H1 (cell line): ENCODE measurements around the gene DNAAF8. TPM values are rescaled to one million over a fixed set of nuclear protein-coding genes. Genes with fewer than 3 reads are reported as not detected.

Source experiments
- CTCF ChIA-PET: fragments of 300-600 bp; sonication (Branson Sonifier 250); formaldehyde crosslinking; loops from one replicate; lab custom pipeline; 2021; ENCODE audit not compliant: partially characterized antibody; lab: Charles Lee
- POLR2A ChIA-PET: fragments of 300-600 bp; sonication (Branson Sonifier 250); formaldehyde crosslinking; loops from one replicate; lab custom pipeline; 2021; ENCODE audit warnings: inconsistent platforms; ENCODE audit not compliant: partially characterized antibody; lab: Charles Lee
- DNase-seq, 2 experiments: peaks; one replicate each; pipeline versions ENCODE4 v3.0.0 to v3.0.0-alpha.2; 2010 to 2022; ENCODE audit warnings: low spot score in 2 of 2, low read depth in 1 of 2, mixed read lengths in 1 of 2
- FAIRE-seq: peaks from 2 replicates; lab custom pipeline; 2011; peaks lifted over from hg19 to GRCh38; lab: Jason Lieb, UNC
- H2AFZ ChIP-seq: 2 replicates; pipeline ENCODE4 v1.8.1; 2012; ENCODE audit warnings: low read length, inconsistent platforms
- H2AK5ac ChIP-seq: 2 replicates; pipeline ENCODE4 v1.6.1; 2013; ENCODE audit warnings: low read depth, low read length
- H2BK120ac ChIP-seq: replicated peaks from 2 replicates; pipeline ENCODE3; 2013; ENCODE audit warnings: low read depth, low read length, inconsistent platforms
- H2BK12ac ChIP-seq: 2 replicates; pipeline ENCODE4 v1.6.1; 2013; ENCODE audit warnings: low read depth, low read length
- H2BK15ac ChIP-seq: 2 replicates; pipeline ENCODE4 v1.6.1; 2013; ENCODE audit warnings: low read length
- H2BK20ac ChIP-seq: 2 replicates; pipeline ENCODE4 v1.6.1; 2013; ENCODE audit warnings: low read length
- H2BK5ac ChIP-seq: 2 replicates; pipeline ENCODE4 v1.6.1; 2013; ENCODE audit warnings: low read depth, low read length
- H3K14ac ChIP-seq: 2 replicates; pipeline ENCODE4 v1.6.1; 2013; ENCODE audit warnings: inconsistent platforms; ENCODE audit not compliant: insufficient read length
- H3K18ac ChIP-seq: 2 replicates; pipeline ENCODE4 v1.6.1; 2013; ENCODE audit warnings: low read length; ENCODE audit errors: extremely low read depth
- H3K23ac ChIP-seq: 2 replicates; pipeline ENCODE4 v1.6.1; 2013; ENCODE audit warnings: inconsistent platforms; ENCODE audit not compliant: insufficient read length
- H3K23me2 ChIP-seq: 2 replicates; pipeline ENCODE4 v1.6.1; 2013; ENCODE audit warnings: low read depth, low read length
- H3K27ac ChIP-seq: 2 replicates; pipeline ENCODE4 v1.6.1; 2011; ENCODE audit warnings: low read depth, low read length, inconsistent platforms
- H3K27me3 ChIP-seq, 4 experiments: replicated peaks in 1 of 4; 1 replicate in 1 of 4; 2 replicates in 3 of 4; pipeline versions ENCODE4 v1.6.1 to v1.8.1; 2011 to 2013; ENCODE audit warnings: low read length in 3 of 4, mild to moderate bottlenecking in 3 of 4, inconsistent platforms in 2 of 4, mixed read lengths in 2 of 4, moderate library complexity in 1 of 4; ENCODE audit not compliant: control insufficient read depth in 3 of 4, insufficient read depth in 3 of 4; ENCODE audit errors: extremely low read depth in 1 of 4
- H3K36me3 ChIP-seq, 4 experiments: 2 replicates each; pipeline versions ENCODE4 v1.6.1 to v1.8.1; 2011 to 2013; ENCODE audit warnings: mild to moderate bottlenecking in 4 of 4, low read length in 3 of 4, moderate library complexity in 2 of 4, control low read depth in 1 of 4, inconsistent platforms in 1 of 4; ENCODE audit not compliant: insufficient read depth in 4 of 4, control insufficient read depth in 2 of 4
- H3K4ac ChIP-seq: replicated peaks from 2 replicates; pipeline ENCODE3; 2013; ENCODE audit warnings: low read length, low read depth, mixed read lengths, inconsistent platforms; ENCODE audit not compliant: insufficient read length
- H3K4me1 ChIP-seq, 4 experiments: replicated peaks in 1 of 4; 1 replicate in 1 of 4; 2 replicates in 3 of 4; pipeline versions ENCODE4 v1.6.1 to v1.8.1; 2011 to 2013; ENCODE audit warnings: low read length in 3 of 4, inconsistent platforms in 2 of 4, mixed read lengths in 1 of 4; ENCODE audit not compliant: insufficient read depth in 4 of 4, control insufficient read depth in 3 of 4
- H3K4me2 ChIP-seq, 2 experiments: 2 replicates each; pipeline versions ENCODE4 v1.6.1 to v1.8.1; 2011 to 2013; ENCODE audit warnings: low read depth in 2 of 2, low read length in 2 of 2, control low read depth in 1 of 2, inconsistent platforms in 1 of 2, mild to moderate bottlenecking in 1 of 2; ENCODE audit not compliant: insufficient read depth in 1 of 2
- H3K4me3 ChIP-seq, 4 experiments: fragments of 200-600, 300-600 bp in 1 of 4; sonication (generic), shearing (Covaris generic), sonication (Bioruptor Twin) in 1 of 4; 2 replicates each; pipeline versions ENCODE4 v1.5.1 to v1.8.1; 2011 to 2016; ENCODE audit warnings: low read length in 4 of 4, low read depth in 3 of 4, control low read depth in 2 of 4, inconsistent platforms in 2 of 4, mild to moderate bottlenecking in 2 of 4, mixed read lengths in 1 of 4, moderate library complexity in 1 of 4; ENCODE audit not compliant: insufficient read depth in 2 of 4; ENCODE audit errors: extremely low read depth in 1 of 4
- H3K56ac ChIP-seq: replicated peaks from 2 replicates; pipeline ENCODE3; 2013; ENCODE audit warnings: low read depth, mild to moderate bottlenecking, mixed read lengths, low read length, inconsistent platforms; ENCODE audit not compliant: insufficient read length
- H3K79me1 ChIP-seq: 2 replicates; pipeline ENCODE4 v1.6.1; 2013; ENCODE audit warnings: low read depth, low read length, control low read depth
- H3K79me2 ChIP-seq, 2 experiments: 2 replicates each; pipeline versions ENCODE4 v1.6.1 to v1.8.1; 2012 to 2013; ENCODE audit warnings: low read length in 2 of 2, mild to moderate bottlenecking in 2 of 2, inconsistent platforms in 1 of 2; ENCODE audit not compliant: insufficient read depth in 2 of 2, control insufficient read depth in 1 of 2
- H3K9ac ChIP-seq, 4 experiments: replicated peaks in 1 of 4; 1 replicate in 1 of 4; 2 replicates in 3 of 4; pipeline versions ENCODE4 v1.6.1 to v1.8.1; 2011 to 2013; ENCODE audit warnings: low read depth in 3 of 4, low read length in 3 of 4, control low read depth in 2 of 4, mild to moderate bottlenecking in 2 of 4, moderate library complexity in 2 of 4, inconsistent platforms in 1 of 4; ENCODE audit errors: extremely low read depth in 1 of 4
- H3K9me3 ChIP-seq, 2 experiments: 2 replicates each; pipeline versions ENCODE4 v1.6.1 to v1.8.1; 2012 to 2013; ENCODE audit warnings: mild to moderate bottlenecking in 2 of 2, moderate library complexity in 2 of 2, control low read depth in 1 of 2, inconsistent platforms in 1 of 2, low read depth in 1 of 2, low read length in 1 of 2, mixed read lengths in 1 of 2; ENCODE audit not compliant: insufficient read depth in 2 of 2
- H4K20me1 ChIP-seq, 2 experiments: replicated peaks in 1 of 2; 2 replicates each; pipeline versions ENCODE3 to v1.8.1; 2011 to 2013; ENCODE audit warnings: inconsistent platforms in 2 of 2, low read length in 2 of 2, mild to moderate bottlenecking in 1 of 2; ENCODE audit not compliant: insufficient read depth in 2 of 2, control insufficient read depth in 1 of 2
- H4K5ac ChIP-seq: 2 replicates; pipeline ENCODE4 v1.6.1; 2013; ENCODE audit warnings: low read length, low read depth, mixed read lengths, inconsistent platforms; ENCODE audit not compliant: insufficient read length
- H4K8ac ChIP-seq: 2 replicates; pipeline ENCODE4 v1.8.0; 2013; ENCODE audit warnings: mild to moderate bottlenecking, moderate library complexity, low read length, inconsistent platforms; ENCODE audit not compliant: insufficient read depth; ENCODE audit errors: extremely low read depth
- H4K91ac ChIP-seq: replicated peaks from 2 replicates; pipeline ENCODE3; 2013; ENCODE audit warnings: low read length, mixed read lengths, inconsistent platforms; ENCODE audit not compliant: insufficient read length
- BCL11A ChIP-seq, 2 experiments: IDR thresholded peaks; one replicate each; pipeline ENCODE4 v1.6.1; 2011; ENCODE audit warnings: low read depth in 2 of 2, low read length in 2 of 2, mild to moderate bottlenecking in 2 of 2
- CBX5 ChIP-seq: fragments of 300-800, 300-1000 bp; sonication (generic); IDR thresholded peaks from 2 replicates; pipeline ENCODE4 v1.7.1; 2016; ENCODE audit warnings: antibody characterized with exemption, low read length, low read depth
- E2F6 ChIP-seq: IDR thresholded peaks from 2 replicates; pipeline ENCODE4 v1.6.1; 2012; ENCODE audit warnings: inconsistent platforms
- EP300 ChIP-seq, 2 experiments: IDR thresholded peaks; 1 replicate in 1 of 2; 2 replicates in 1 of 2; pipeline ENCODE4 v1.6.1; 2011 to 2012; ENCODE audit warnings: low read depth in 2 of 2, low read length in 2 of 2, mild to moderate bottlenecking in 2 of 2, borderline replicate concordance in 1 of 2, inconsistent platforms in 1 of 2, moderate library complexity in 1 of 2
- GABPA ChIP-seq: IDR thresholded peaks from 2 replicates; pipeline ENCODE4 v1.6.1; 2011; ENCODE audit warnings: mild to moderate bottlenecking, low read length, moderate library complexity, borderline replicate concordance; ENCODE audit not compliant: insufficient read depth
- KDM4A ChIP-seq: IDR thresholded peaks from one replicate; pipeline ENCODE4 v1.7.1; 2012; ENCODE audit warnings: low read depth, mild to moderate bottlenecking, moderate library complexity, low read length, inconsistent platforms; ENCODE audit not compliant: severe bottlenecking
- KDM5A ChIP-seq: fragments of 200-600 bp; IDR thresholded peaks from 2 replicates; pipeline ENCODE4 v1.7.1; 2012; ENCODE audit warnings: mild to moderate bottlenecking, low read length, inconsistent platforms, mixed read lengths
- POU5F1 ChIP-seq: IDR thresholded peaks from 2 replicates; pipeline ENCODE4 v1.6.1; 2011; ENCODE audit warnings: low read depth, mild to moderate bottlenecking, low read length, moderate library complexity
- SP2 ChIP-seq: IDR thresholded peaks from 2 replicates; pipeline ENCODE4 v1.6.1; 2012; ENCODE audit warnings: mild to moderate bottlenecking, low read length, inconsistent platforms
- SP4 ChIP-seq: IDR thresholded peaks from 2 replicates; pipeline ENCODE4 v1.6.1; 2012; ENCODE audit warnings: low read length, inconsistent platforms
- SRF ChIP-seq: IDR thresholded peaks from 2 replicates; pipeline ENCODE4 v1.6.1; 2011; ENCODE audit warnings: mild to moderate bottlenecking, low read depth, low read length, moderate library complexity
- USF2 ChIP-seq: IDR thresholded peaks from 2 replicates; pipeline ENCODE4 v1.6.1; 2011; ENCODE audit warnings: low read length, improper control_type of control experiment
- WGBS, 2 experiments: shearing (Covaris generic) in 1 of 2; methylation state at CpG; one replicate each; pipeline versions ENCODE4 v1.1.6 to v1.1.7; 2013 to 2015; ENCODE audit warnings: low lambda C conversion rate in 2 of 2, mixed read lengths in 2 of 2, inconsistent platforms in 1 of 2, low coverage in 1 of 2, missing lambda C conversion rate in 1 of 2; ENCODE audit not compliant: insufficient replicate concordance in 2 of 2, insufficient coverage in 1 of 2, insufficient read length in 1 of 2; ENCODE audit errors: extremely low coverage in 1 of 2, missing lambda C conversion rate in 1 of 2; 5-methylcytosine and 5-hydroxymethylcytosine counted together
- polyA plus RNA-seq, 7 experiments: library from polyadenylated mRNA; depleted of rRNA in 3 of 7; stranded (reverse) in 5 of 7; unstranded in 2 of 7; fragments of >200 nt in 5 of 7; fragments of 200-250 nt in 2 of 7; gene quantifications; 1 replicate in 5 of 7; 2 replicates in 1 of 7; 4 replicates in 1 of 7; pipeline versions ENCODE4 v1.2.1 to v1.2.3, GENCODE V29; 2011 to 2013; ENCODE audit warnings: missing spikeins in 2 of 7, mixed read lengths in 2 of 7
- total RNA-seq: library from RNA; stranded (reverse); fragmentation: NEBNext Ultra II Directional; extraction: Animal tissue kit (Norgen Biotek cat#: 25700); gene quantifications from 2 replicates; pipeline ENCODE4 v1.2.1, GENCODE V29; 2021

Gene DNAAF8
- total and polyA plus RNA-seq, 2 of the 8 experiments (the other 6 are each of a cell fraction or from before 2014, with no cell fraction given) = 0.39 TPM; not detected in 1

- peaks cover 0 to 7% of the 10 kb centered on the region in 2 experiments for H4K20me1 ChIP-seq
- no peak overlapping the region for H4K5ac ChIP-seq
- no peaks in the 10 kb centered on the region for H3K23me2 ChIP-seq
- H3K79me1 ChIP-seq = no peaks in the 10 kb centered on the region
- no peak overlapping the region for H2AK5ac ChIP-seq
- no peak overlapping the region for H2BK5ac ChIP-seq
- H3K23ac ChIP-seq = no peak overlapping the region
- no peak overlapping the region for H3K4me3 ChIP-seq
- CTCF ChIA-PET = interaction anchor here (0.5 to 1.9 kb wide), 5 partner anchors 15 to 168 kb away, joined by 3 to 10 read pairs (median 5); no protein-coding TSS in a partner anchor
- no peak overlapping the region for H3K9ac ChIP-seq
- H4K91ac ChIP-seq = no peak overlapping the region
- H3K36me3 ChIP-seq = peaks cover 2 to 18% (median 7%) of the 10 kb centered on the region in 4 experiments; a peak in 5 of 8 replicates
- H3K18ac ChIP-seq = no peak overlapping the region
- H2BK120ac ChIP-seq = no peak overlapping the region
- no peak overlapping the region for H3K27ac ChIP-seq
- POLR2A ChIA-PET = interaction anchor here (1.1 to 1.3 kb wide), 2 partner anchors 8 to 44 kb away, joined by 3 to 6 read pairs; partner anchors contain the start of gene NUDT16L1
- H3K9me3 ChIP-seq = no peaks in the 10 kb centered on the region
- FAIRE-seq (no peak), DNase-seq (no peak)
- no peaks in the 10 kb centered on the region for H3K79me2 ChIP-seq
- H3K4ac ChIP-seq = no peak overlapping the region
- no peak overlapping the region for H2BK20ac ChIP-seq
- no peak overlapping the region for H2AFZ ChIP-seq
- H2BK12ac ChIP-seq = no peak overlapping the region
- no peak overlapping the region for H3K14ac ChIP-seq
- no peak overlapping the region for H3K4me2 ChIP-seq
- no peaks in the 10 kb centered on the region for H3K4me1 ChIP-seq
- WGBS, 2 experiments = 93% methylated on average over 13 of the region's 13 CpGs; no CpG with 5 or more reads in 1 of the 2 experiments
- no peak overlapping the region for H3K56ac ChIP-seq
- no peak overlapping the region; the same call in 1 of the 2 replicates for H4K8ac ChIP-seq
- H3K27me3 ChIP-seq = no peaks in the 10 kb centered on the region
- H2BK15ac ChIP-seq = no peak overlapping the region
- TF ChIP-seq SRF = no peak
- TF ChIP-seq SP2 = no peak
- no peak for TF ChIP-seq USF2
- no peak for TF ChIP-seq POU5F1
- no peak for TF ChIP-seq E2F6
- no peak for TF ChIP-seq KDM5A
- TF ChIP-seq EP300 (IDR thresholded peaks at IDR 0.05; ENCODE audit: borderline replicate concordance in 1 of 2, low read depth in 2 of 2, low read length in 2 of 2) = no peak
- no peak for TF ChIP-seq SP4
- TF ChIP-seq KDM4A = no peak
- TF ChIP-seq GABPA = no peak
- TF ChIP-seq BCL11A (IDR thresholded peaks at IDR 0.05; ENCODE audit: low read depth in 2 of 2, low read length in 2 of 2) = no peak
- no peak for TF ChIP-seq CBX5
Observed at GRCh38 chr16:4685292-4685691, 49.0 kb upstream of the DNAAF8 start.
